CD4-positive, CD25-positive, alpha-beta regulatory T cell (primary cell): ENCODE results near the gene C1GALT1. TPM values are rescaled to one million over a fixed set of nuclear protein-coding genes. Genes with fewer than 3 reads are reported as not detected.
A peak's percentile ranks its signal among the peaks of the same experiment; 100 is the strongest.
"Not testable (repeated sequence)": the region's sequence is repeated elsewhere in the genome, so short reads cannot be mapped to it uniquely, and the experiment has no call there.

ENCODE experiments used
- ATAC-seq, 2 donors: fragments of 150-1000 bp; cut with Tn5 transposase; one replicate each; pipeline ENCODE4 v1.10.0; 2021; ENCODE audit warnings: low read depth in 2 of 2, moderate number of reproducible peaks in 2 of 2, moderate library complexity in 1 of 2
- DNase-seq, 3 donors: peaks; one replicate each; pipeline versions ENCODE4 v3.0.0 to v3.0.0-alpha.2; 2012 to 2022; ENCODE audit warnings: mixed read lengths in 1 of 3
- H3K27ac ChIP-seq: one replicate; pipeline ENCODE4 v1.7.0; 2013; ENCODE audit warnings: mild to moderate bottlenecking, low read length; ENCODE audit not compliant: insufficient read depth, poor library complexity, severe bottlenecking
- H3K27me3 ChIP-seq: one replicate; pipeline ENCODE4 v1.7.0; 2013; ENCODE audit warnings: low read length; ENCODE audit not compliant: control insufficient read depth, insufficient read depth
- H3K36me3 ChIP-seq: one replicate; pipeline ENCODE4 v1.7.0; 2013; ENCODE audit warnings: mild to moderate bottlenecking, low read length, moderate library complexity; ENCODE audit not compliant: control insufficient read depth, insufficient read depth
- H3K4me1 ChIP-seq: 2 replicates; pipeline ENCODE4 v1.7.0; 2013; ENCODE audit warnings: mild to moderate bottlenecking, low read length; ENCODE audit not compliant: insufficient read depth, control insufficient read depth, poor library complexity, severe bottlenecking
- H3K4me3 ChIP-seq: one replicate; pipeline ENCODE4 v1.7.0; 2013; ENCODE audit warnings: low read depth, mild to moderate bottlenecking, low read length, moderate library complexity
- H3K9me3 ChIP-seq, 2 experiments: 1 replicate in 1 of 2; 2 replicates in 1 of 2; pipeline ENCODE4 v1.7.0; 2013; ENCODE audit warnings: low read length in 2 of 2, mild to moderate bottlenecking in 1 of 2, moderate library complexity in 1 of 2; ENCODE audit not compliant: control insufficient read depth in 2 of 2
- H3K27ac Mint-ChIP-seq, 3 donors: one replicate each; pipeline ENCODE4 v1.8.0; 2020 to 2022; ENCODE audit warnings: mild to moderate bottlenecking in 3 of 3, mixed read lengths in 3 of 3, moderate library complexity in 2 of 3
- H3K27me3 Mint-ChIP-seq: one replicate; pipeline ENCODE4 v1.8.0; 2022; ENCODE audit warnings: mild to moderate bottlenecking, mixed read lengths
- H3K36me3 Mint-ChIP-seq: one replicate; pipeline ENCODE4 v1.8.0; 2020; ENCODE audit warnings: mixed read lengths
- H3K4me1 Mint-ChIP-seq, 4 donors: one replicate each; pipeline ENCODE4 v1.8.0; 2020 to 2022; ENCODE audit warnings: mixed read lengths in 4 of 4, mild to moderate bottlenecking in 1 of 4
- H3K4me3 Mint-ChIP-seq, 4 donors: one replicate each; pipeline ENCODE4 v1.8.0; 2020 to 2022; ENCODE audit warnings: mild to moderate bottlenecking in 4 of 4, mixed read lengths in 4 of 4, moderate library complexity in 3 of 4
- H3K9me3 Mint-ChIP-seq, 7 donors: one replicate each; pipeline ENCODE4 v1.8.0; 2020 to 2022; ENCODE audit warnings: mixed read lengths in 7 of 7, mild to moderate bottlenecking in 3 of 7, moderate library complexity in 2 of 7
- polyA plus RNA-seq, 4 donors: library from polyadenylated mRNA; unstranded; fragments of 300-500 nt; fragmentation: Illumina TruSeq; gene quantifications; one replicate each; pipeline ENCODE4 v1.2.3, GENCODE V29; 2021
- total RNA-seq: library from RNA; stranded (reverse); gene quantifications from one replicate; pipeline ENCODE4 v1.2.3, GENCODE V29; 2022

C1GALT1 gene
- total and polyA plus RNA-seq, 5 donors from 2014 or later: 31.5 to 36.8 (median 35.6) TPM

DNA sequence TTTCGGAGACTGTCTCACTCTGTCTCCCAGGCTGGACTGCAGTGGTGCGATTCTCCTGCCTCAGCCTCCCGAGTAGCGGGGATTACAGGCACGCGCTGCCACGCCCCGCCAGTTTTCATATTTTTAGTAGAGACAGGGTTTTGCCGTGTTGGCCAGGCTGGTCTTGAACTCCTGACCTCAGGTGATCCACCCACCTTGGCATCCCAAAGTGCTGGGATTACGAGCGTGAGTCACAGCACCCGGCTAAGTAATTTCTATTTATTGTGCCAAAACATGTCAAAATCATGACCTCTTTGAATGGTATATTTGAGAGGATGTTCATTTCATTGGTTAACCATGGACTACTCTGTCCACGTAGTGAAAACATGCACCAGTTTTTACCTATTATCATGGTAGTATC, 62.9 kb downstream of the C1GALT1 start:
- H3K4me3 Mint-ChIP-seq, H3K9me3 Mint-ChIP-seq, H3K9me3 ChIP-seq, H3K27me3 ChIP-seq, H3K27me3 Mint-ChIP-seq, H3K27ac Mint-ChIP-seq, H3K4me1 ChIP-seq, DNase-seq, H3K27ac ChIP-seq, H3K4me3 ChIP-seq, ATAC-seq: not testable (repeated sequence)
- peaks cover 16% of the 10 kb centered on the region for H3K36me3 ChIP-seq
- peaks cover 11 to 34% (median 21%) of the 10 kb centered on the region in 4 donors for H3K4me1 Mint-ChIP-seq
- H3K36me3 Mint-ChIP-seq: peaks cover 28% of the 10 kb centered on the region

GRCh38 chr7:7246223-7246622, 63.9 kb downstream of the C1GALT1 start:
- no peak overlapping the region for H3K27ac Mint-ChIP-seq
- ATAC-seq: no peak
- DNase-seq: no peak
- H3K4me3 ChIP-seq: no peak overlapping the region
- H3K4me1 ChIP-seq: no peaks in the 10 kb centered on the region
- H3K9me3 Mint-ChIP-seq: peaks cover 0 to 6% (median 0%) of the 10 kb centered on the region in 7 donors
- H3K9me3 ChIP-seq: no peaks in the 10 kb centered on the region
- no peaks in the 10 kb centered on the region for H3K27me3 ChIP-seq
- H3K27ac ChIP-seq: no peak overlapping the region
- H3K4me3 Mint-ChIP-seq: no peak overlapping the region
- peaks cover 16% of the 10 kb centered on the region for H3K36me3 ChIP-seq
- H3K27me3 Mint-ChIP-seq: no peaks in the 10 kb centered on the region
- peaks cover 11 to 30% (median 20%) of the 10 kb centered on the region in 4 donors for H3K4me1 Mint-ChIP-seq
- H3K36me3 Mint-ChIP-seq: peaks cover 25% of the 10 kb centered on the region

- no peak overlapping the region for H3K4me3 Mint-ChIP-seq
- ATAC-seq (no peak), DNase-seq (no peak)
- H3K27ac Mint-ChIP-seq: no peak overlapping the region
- Histone ChIP-seq H3K27ac (no peak overlapping the region), H3K4me3 (peak overlapping the region; percentile 66), H3K27me3 (no peaks in the 10 kb centered on the region), H3K9me3 (no peaks in the 10 kb centered on the region), H3K36me3 (peaks cover 14% of the 10 kb centered on the region), H3K4me1 (no peaks in the 10 kb centered on the region)
- H3K9me3 Mint-ChIP-seq: peaks cover 0 to 3% (median 0%) of the 10 kb centered on the region in 7 donors
- peaks cover 11 to 23% (median 18%) of the 10 kb centered on the region in 4 donors for H3K4me1 Mint-ChIP-seq
- peaks cover 19% of the 10 kb centered on the region for H3K36me3 Mint-ChIP-seq
- no peaks in the 10 kb centered on the region for H3K27me3 Mint-ChIP-seq
Measured at GRCh38 chr7:7247658-7248057, 65.3 kb downstream of the C1GALT1 start.

DNA sequence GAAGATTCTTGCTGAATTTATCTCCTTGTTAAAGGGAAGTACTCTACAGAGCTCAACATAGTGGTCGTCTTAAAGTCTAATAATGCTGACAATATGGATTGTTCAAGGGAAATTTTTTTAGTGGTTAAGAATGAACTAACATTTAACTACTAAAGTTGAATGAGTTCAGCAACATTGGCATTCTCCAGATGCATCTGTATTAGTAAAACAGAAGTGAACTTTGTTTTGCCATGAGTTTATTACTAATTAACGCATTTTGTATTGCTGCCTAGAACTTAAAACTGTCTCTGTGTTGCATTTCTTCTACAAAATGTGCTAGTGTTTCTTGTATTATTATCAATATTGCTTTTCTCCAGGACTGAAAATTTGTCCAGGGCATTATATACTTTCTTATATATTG, 67.5 kb downstream of the C1GALT1 start:
- Mint-ChIP-seq H3K27me3 (no peaks in the 10 kb centered on the region), H3K4me3 (no peak overlapping the region), H3K9me3 (no peaks in the 10 kb centered on the region), H3K36me3 (peaks cover 7% of the 10 kb centered on the region), H3K27ac (no peak overlapping the region), H3K4me1 (peaks cover 9 to 17% (median 11%) of the 10 kb centered on the region in 4 donors)
- Histone ChIP-seq H3K9me3 (no peaks in the 10 kb centered on the region), H3K36me3 (peaks cover 5% of the 10 kb centered on the region), H3K4me3 (no peak overlapping the region), H3K27me3 (no peaks in the 10 kb centered on the region), H3K4me1 (no peaks in the 10 kb centered on the region), H3K27ac (no peak overlapping the region)
- DNase-seq: no peak
- ATAC-seq: no peak

DNA sequence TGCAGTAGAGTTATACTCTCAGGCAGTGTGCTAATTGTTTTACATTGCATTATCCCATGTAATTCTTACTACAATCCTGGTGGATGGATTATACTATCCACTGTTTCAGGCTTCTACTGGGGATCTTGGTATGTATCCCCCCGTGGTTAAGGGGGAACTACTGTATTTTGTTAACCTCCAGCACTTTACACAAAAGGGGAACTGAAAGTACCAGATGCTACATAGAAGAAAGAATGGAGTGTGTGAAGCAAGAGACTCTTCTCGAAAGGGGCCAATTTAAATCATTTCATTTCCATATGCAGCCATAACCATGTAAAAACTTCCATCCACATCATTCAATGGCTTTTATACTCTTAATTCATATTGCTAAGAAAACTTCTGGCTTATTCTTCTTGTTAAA, 69.4 kb downstream of the C1GALT1 start:
- H3K4me1 ChIP-seq: no peaks in the 10 kb centered on the region
- H3K27me3 ChIP-seq: no peaks in the 10 kb centered on the region
- Mint-ChIP-seq H3K4me3 (no peak overlapping the region), H3K4me1 (peaks cover 6 to 9% (median 7%) of the 10 kb centered on the region in 4 donors), H3K36me3 (peaks cover 4% of the 10 kb centered on the region), H3K27ac (no peak overlapping the region), H3K27me3 (no peaks in the 10 kb centered on the region), H3K9me3 (no peaks in the 10 kb centered on the region)
- ATAC-seq (no peak), DNase-seq (no peak)
- H3K36me3 ChIP-seq: no peaks in the 10 kb centered on the region
- H3K27ac ChIP-seq: no peak overlapping the region
- no peak overlapping the region for H3K4me3 ChIP-seq
- no peaks in the 10 kb centered on the region for H3K9me3 ChIP-seq

DNA sequence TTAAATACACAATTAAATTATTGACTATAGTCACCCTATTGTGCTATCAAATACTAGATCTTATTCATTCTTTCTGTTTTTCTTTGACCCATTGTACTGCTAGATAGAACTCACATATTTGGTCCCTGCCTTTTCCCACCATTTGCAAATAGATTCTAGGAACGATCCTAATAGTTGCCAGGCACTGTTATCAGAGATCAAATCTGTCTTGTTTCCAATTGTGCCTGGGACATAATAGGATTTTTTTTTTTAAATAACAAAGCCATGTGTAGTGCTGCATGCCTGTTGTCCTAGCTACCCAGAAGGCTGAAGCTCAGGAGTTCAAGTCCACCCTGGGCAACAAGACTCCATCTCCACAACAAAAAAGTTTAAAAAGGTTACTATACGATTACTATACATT, 72.0 kb downstream of the C1GALT1 start:
- Histone ChIP-seq H3K36me3 (no peaks in the 10 kb centered on the region), H3K4me1 (peaks cover 13% of the 10 kb centered on the region), H3K9me3 (no peaks in the 10 kb centered on the region), H3K27me3 (no peaks in the 10 kb centered on the region), H3K27ac (no peak overlapping the region), H3K4me3 (no peak overlapping the region)
- Mint-ChIP-seq H3K4me1 (peaks cover 12 to 20% (median 17%) of the 10 kb centered on the region in 4 donors), H3K36me3 (peaks cover 4% of the 10 kb centered on the region), H3K27me3 (no peaks in the 10 kb centered on the region), H3K27ac (peak overlapping the region in 1 of 3 donors; percentile 63), H3K9me3 (no peaks in the 10 kb centered on the region), H3K4me3 (no peak overlapping the region)
- DNase-seq (no peak), ATAC-seq (no peak)

GRCh38 chr7:7254908-7255307, 72.6 kb downstream of the C1GALT1 start:
- Histone ChIP-seq H3K27ac (no peak overlapping the region), H3K9me3 (no peaks in the 10 kb centered on the region), H3K36me3 (no peaks in the 10 kb centered on the region), H3K4me1 (peaks cover 13% of the 10 kb centered on the region), H3K4me3 (no peak overlapping the region), H3K27me3 (no peaks in the 10 kb centered on the region)
- no peak for DNase-seq
- Mint-ChIP-seq H3K4me1 (peaks cover 12 to 26% (median 21%) of the 10 kb centered on the region in 4 donors), H3K27ac (peak overlapping the region in 2 of 3 donors; percentile 6 to 60), H3K36me3 (peaks cover 4% of the 10 kb centered on the region), H3K27me3 (no peaks in the 10 kb centered on the region), H3K9me3 (no peaks in the 10 kb centered on the region), H3K4me3 (no peak overlapping the region)
- ATAC-seq: no peak

- Mint-ChIP-seq H3K36me3 (peaks cover 4% of the 10 kb centered on the region), H3K27me3 (no peaks in the 10 kb centered on the region), H3K27ac (peak overlapping the region; percentile 74 to 87 (median 76)), H3K9me3 (peaks cover 0 to 5% (median 0%) of the 10 kb centered on the region in 7 donors), H3K4me3 (peak overlapping the region in 1 of 4 donors; percentile 15), H3K4me1 (peaks cover 12 to 34% (median 25%) of the 10 kb centered on the region in 4 donors)
- DNase-seq (no peak), ATAC-seq (no peak)
- H3K4me3 ChIP-seq: no peak overlapping the region
- H3K27me3 ChIP-seq: no peaks in the 10 kb centered on the region
- peaks cover 13% of the 10 kb centered on the region for H3K4me1 ChIP-seq
- no peaks in the 10 kb centered on the region for H3K9me3 ChIP-seq
- no peaks in the 10 kb centered on the region for H3K36me3 ChIP-seq
- no peak overlapping the region for H3K27ac ChIP-seq
Measured at GRCh38 chr7:7256731-7257274, 74.5 kb downstream of the C1GALT1 start.
